Endothelial cell of umbilical vein (primary cell): ENCODE measurements around the gene FUT3. TPM values are rescaled to one million over a fixed set of nuclear protein-coding genes. Genes with fewer than 3 reads are reported as not detected.
A peak's percentile ranks its signal among the peaks of the same experiment; 100 is the strongest.

Source experiments
- BruUV-seq: library from RNA; stranded (reverse); fragments of 400-500 nt; replicated peaks from 2 replicates; lab custom pipeline; 2021; lab: Mats Ljungman, UMichigan
- CTCF ChIA-PET: fragments of 300-600, 350-600 bp; sonication (Branson Sonifier 250); formaldehyde crosslinking; loops from one replicate; lab custom pipeline; 2021; ENCODE audit warnings: antibody characterized with exemption, inconsistent platforms; lab: Charles Lee
- POLR2A ChIA-PET: fragments of 300-600, 350-600 bp; sonication (Branson Sonifier 250); formaldehyde crosslinking; loops from one replicate; lab custom pipeline; 2021; ENCODE audit warnings: antibody characterized with exemption, inconsistent platforms; lab: Charles Lee
- DNase-seq: peaks from one replicate; pipeline ENCODE4 v3.0.0-alpha.2; 2011; ENCODE audit warnings: low read depth, low spot score
- FAIRE-seq: peaks from 2 replicates; lab custom pipeline; 2011; peaks lifted over from hg19 to GRCh38; lab: Jason Lieb, UNC
- H2AFZ ChIP-seq: 2 replicates; pipeline ENCODE4 v1.6.0; 2012; ENCODE audit warnings: low read depth, low read length, control low read depth, inconsistent platforms
- H3K27ac ChIP-seq: 2 replicates; pipeline ENCODE4 v1.5.1; 2011; ENCODE audit warnings: low read depth, mild to moderate bottlenecking, control low read depth, low read length, moderate library complexity; ENCODE audit not compliant: insufficient read depth
- H3K27me3 ChIP-seq, 2 experiments: 2 replicates each; pipeline versions ENCODE4 v1.6.0 to v1.6.1; 2011; ENCODE audit warnings: low read length in 2 of 2, mixed read lengths in 1 of 2; ENCODE audit not compliant: control insufficient read depth in 2 of 2, insufficient read depth in 2 of 2
- H3K36me3 ChIP-seq, 2 experiments: 2 replicates in 1 of 2; 3 replicates in 1 of 2; pipeline ENCODE4 v1.5.1; 2011; ENCODE audit warnings: low read length in 2 of 2, mild to moderate bottlenecking in 1 of 2, moderate library complexity in 1 of 2; ENCODE audit not compliant: control insufficient read depth in 2 of 2, insufficient read depth in 2 of 2; ENCODE audit errors: extremely low read depth in 1 of 2
- H3K4me1 ChIP-seq: 3 replicates; pipeline ENCODE4 v1.5.1; 2011; ENCODE audit warnings: mild to moderate bottlenecking, low read length; ENCODE audit not compliant: control insufficient read depth, insufficient read depth; ENCODE audit errors: extremely low read depth
- H3K4me2 ChIP-seq: 2 replicates; pipeline ENCODE4 v1.6.1; 2011; ENCODE audit warnings: low read length, control low read depth, mixed read lengths; ENCODE audit not compliant: insufficient read depth
- H3K4me3 ChIP-seq, 3 experiments: fragments of 200-600 bp in 1 of 3; sonication (generic), shearing (Covaris generic) in 1 of 3; replicated peaks in 1 of 3; 2 replicates each; pipeline ENCODE4 v1.5.1; 2011 to 2016; ENCODE audit warnings: control low read depth in 3 of 3, low read length in 3 of 3, mild to moderate bottlenecking in 2 of 3, inconsistent platforms in 1 of 3, low read depth in 1 of 3, moderate library complexity in 1 of 3; ENCODE audit not compliant: insufficient read depth in 1 of 3
- H3K79me2 ChIP-seq: 2 replicates; pipeline ENCODE4 v1.6.0; 2012; ENCODE audit warnings: low read length, inconsistent platforms; ENCODE audit not compliant: control insufficient read depth, insufficient read depth
- H3K9ac ChIP-seq: replicated peaks from 2 replicates; pipeline ENCODE3; 2011; ENCODE audit warnings: low read length, control low read depth; ENCODE audit not compliant: insufficient read depth; ENCODE audit errors: extremely low read depth
- H3K9me1 ChIP-seq: replicated peaks from 3 replicates; pipeline ENCODE4 v1.6.0; 2011; ENCODE audit warnings: mild to moderate bottlenecking, low read length; ENCODE audit not compliant: control insufficient read depth, insufficient read depth; ENCODE audit errors: extremely low read depth
- H3K9me3 ChIP-seq: replicated peaks from 2 replicates; pipeline ENCODE4 v1.5.1; 2012; ENCODE audit warnings: low read length, inconsistent platforms; ENCODE audit not compliant: control insufficient read depth, insufficient read depth
- H4K20me1 ChIP-seq: replicated peaks from 2 replicates; pipeline ENCODE3; 2011; ENCODE audit warnings: mild to moderate bottlenecking, low read length; ENCODE audit not compliant: control insufficient read depth, insufficient read depth; ENCODE audit errors: extremely low read depth
- JUN ChIP-seq: IDR thresholded peaks from 2 replicates; pipeline ENCODE4 v1.6.1; 2011; ENCODE audit warnings: borderline replicate concordance, low read depth; ENCODE audit not compliant: insufficient read length, insufficient read depth
- dilution Hi-C: fragments of 300-500 bp; cut with MboI; formaldehyde crosslinking; loops from one replicate; pipeline ENCODE4 v1.15.0; 2019; ENCODE audit warnings: low sequenced_read_pairs; ENCODE audit not compliant: extremely low pct_ligation_motif_present
- intact Hi-C: fragments of 100-400 bp; cut with micrococcal nuclease; formaldehyde crosslinking; loops from one replicate; pipeline ENCODE4 v1.10.0; 2022
- polyA plus RNA-seq, 4 experiments: library from polyadenylated mRNA; depleted of rRNA in 3 of 4; stranded (reverse) in 3 of 4; unstranded in 1 of 4; fragments of >200 nt; gene quantifications; 2 replicates each; pipeline versions ENCODE4 v1.2.1 to v1.2.3, GENCODE V29; 2011 to 2012; ENCODE audit warnings: missing spikeins in 1 of 4
- total RNA-seq: library from RNA; stranded (reverse); gene quantifications from 2 replicates; pipeline ENCODE4 v1.2.3, GENCODE V29; 2021
- TF ChIP-seq, protein P1 (sequence below), 2 donors: IDR thresholded peaks; 1 replicate in 1 of 2; 2 replicates in 1 of 2; pipeline ENCODE4 v1.5.1; 2011; ENCODE audit warnings: low read length in 2 of 2, mild to moderate bottlenecking in 2 of 2, moderate library complexity in 2 of 2, control low read depth in 1 of 2, inconsistent platforms in 1 of 2, low read depth in 1 of 2; ENCODE audit not compliant: insufficient read depth in 1 of 2; ENCODE audit errors: extremely low read depth in 1 of 2

Gene FUT3
- total and polyA plus RNA-seq, 2 donors (not counting 3 experiments of a cell fraction or from before 2014, with no cell fraction given) = not detected

DNA sequence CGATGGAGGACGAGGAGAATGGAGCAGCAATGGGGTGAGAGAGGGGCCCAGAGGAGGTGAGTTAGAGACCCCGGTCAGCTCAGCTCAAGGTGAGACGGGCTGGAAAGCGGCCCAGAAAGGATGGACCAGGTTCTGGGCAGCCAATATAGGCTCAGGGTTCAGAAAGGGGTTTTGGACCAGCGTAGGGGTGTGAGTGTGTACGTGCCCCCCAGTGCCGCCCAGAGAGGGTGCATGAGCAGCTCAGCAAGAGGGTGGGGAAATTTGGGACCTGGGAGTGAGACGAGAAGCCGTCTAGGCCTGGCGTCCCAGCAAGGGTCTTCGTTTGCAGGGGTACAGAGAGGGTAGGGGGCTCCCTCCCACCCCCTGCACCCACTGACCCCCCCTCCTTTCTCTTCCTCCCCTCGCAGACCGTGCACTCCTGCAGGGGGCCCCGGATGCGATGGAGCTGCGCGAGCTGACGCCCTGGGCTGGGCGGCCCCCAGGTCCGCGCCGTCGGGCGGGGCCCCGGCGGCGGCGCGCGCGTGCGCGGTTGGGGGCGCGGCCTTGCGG, 23.8 kb downstream of the FUT3 start:
- no TSS peak for BruUV-seq
- dilution Hi-C loops = no loop called here
- no peak overlapping the region for H3K4me2 ChIP-seq

More for the DNA sequence above, 23.8 kb downstream of the FUT3 start:
- TF ChIP-seq, protein P1, sequence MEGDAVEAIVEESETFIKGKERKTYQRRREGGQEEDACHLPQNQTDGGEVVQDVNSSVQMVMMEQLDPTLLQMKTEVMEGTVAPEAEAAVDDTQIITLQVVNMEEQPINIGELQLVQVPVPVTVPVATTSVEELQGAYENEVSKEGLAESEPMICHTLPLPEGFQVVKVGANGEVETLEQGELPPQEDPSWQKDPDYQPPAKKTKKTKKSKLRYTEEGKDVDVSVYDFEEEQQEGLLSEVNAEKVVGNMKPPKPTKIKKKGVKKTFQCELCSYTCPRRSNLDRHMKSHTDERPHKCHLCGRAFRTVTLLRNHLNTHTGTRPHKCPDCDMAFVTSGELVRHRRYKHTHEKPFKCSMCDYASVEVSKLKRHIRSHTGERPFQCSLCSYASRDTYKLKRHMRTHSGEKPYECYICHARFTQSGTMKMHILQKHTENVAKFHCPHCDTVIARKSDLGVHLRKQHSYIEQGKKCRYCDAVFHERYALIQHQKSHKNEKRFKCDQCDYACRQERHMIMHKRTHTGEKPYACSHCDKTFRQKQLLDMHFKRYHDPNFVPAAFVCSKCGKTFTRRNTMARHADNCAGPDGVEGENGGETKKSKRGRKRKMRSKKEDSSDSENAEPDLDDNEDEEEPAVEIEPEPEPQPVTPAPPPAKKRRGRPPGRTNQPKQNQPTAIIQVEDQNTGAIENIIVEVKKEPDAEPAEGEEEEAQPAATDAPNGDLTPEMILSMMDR (IDR thresholded peaks at IDR 0.05; ENCODE audit: extremely low read depth in 1 of 2, insufficient read depth in 1 of 2, low read depth in 1 of 2, low read length in 2 of 2) = no peak
- no peak for TF ChIP-seq JUN
- no peak for DNase-seq
- H4K20me1 ChIP-seq = no peaks in the 10 kb centered on the region
- no peaks in the 10 kb centered on the region for H3K9me3 ChIP-seq
- intact Hi-C loops = no loop called here
- H2AFZ ChIP-seq = peak overlapping the region; percentile 70
- ChIA-PET POLR2A (interaction anchor here (0.5 to 3.2 kb wide), 4 partner anchors 23 to 137 kb away, joined by 3 to 14 read pairs (median 8); partner anchors contain the start of genes NDUFA11 and VMAC), CTCF (interaction anchor here (0.6 to 3.1 kb wide), 6 partner anchors 19 to 152 kb away, joined by 3 to 42 read pairs (median 4); partner anchors contain the start of genes DUS3L and NRTN)
- no peak for FAIRE-seq
- H3K4me3 ChIP-seq = peak overlapping the region in 1 of 3 experiments; percentile 13
- H3K79me2 ChIP-seq = no peaks in the 10 kb centered on the region
- H3K27ac ChIP-seq = no peak overlapping the region
- peaks cover 7% of the 10 kb centered on the region for H3K4me1 ChIP-seq
- no peaks in the 10 kb centered on the region for H3K9me1 ChIP-seq
- H3K9ac ChIP-seq = no peak overlapping the region
- peaks cover 0 to 3% of the 10 kb centered on the region in 2 experiments for H3K27me3 ChIP-seq
- H3K36me3 ChIP-seq = no peaks in the 10 kb centered on the region
